HG02642 (cell line): Measurements from ENCODE around the gene CACNA1A.

Experiments
- ATAC-seq: cut with Tn5 transposase; IDR thresholded peaks from one replicate; pipeline ENCODE4 v1.9.1; 2021; ENCODE audit warnings: mild to moderate bottlenecking; ENCODE audit not compliant: unreplicated experiment, poor library complexity

Gene CACNA1A

DNA sequence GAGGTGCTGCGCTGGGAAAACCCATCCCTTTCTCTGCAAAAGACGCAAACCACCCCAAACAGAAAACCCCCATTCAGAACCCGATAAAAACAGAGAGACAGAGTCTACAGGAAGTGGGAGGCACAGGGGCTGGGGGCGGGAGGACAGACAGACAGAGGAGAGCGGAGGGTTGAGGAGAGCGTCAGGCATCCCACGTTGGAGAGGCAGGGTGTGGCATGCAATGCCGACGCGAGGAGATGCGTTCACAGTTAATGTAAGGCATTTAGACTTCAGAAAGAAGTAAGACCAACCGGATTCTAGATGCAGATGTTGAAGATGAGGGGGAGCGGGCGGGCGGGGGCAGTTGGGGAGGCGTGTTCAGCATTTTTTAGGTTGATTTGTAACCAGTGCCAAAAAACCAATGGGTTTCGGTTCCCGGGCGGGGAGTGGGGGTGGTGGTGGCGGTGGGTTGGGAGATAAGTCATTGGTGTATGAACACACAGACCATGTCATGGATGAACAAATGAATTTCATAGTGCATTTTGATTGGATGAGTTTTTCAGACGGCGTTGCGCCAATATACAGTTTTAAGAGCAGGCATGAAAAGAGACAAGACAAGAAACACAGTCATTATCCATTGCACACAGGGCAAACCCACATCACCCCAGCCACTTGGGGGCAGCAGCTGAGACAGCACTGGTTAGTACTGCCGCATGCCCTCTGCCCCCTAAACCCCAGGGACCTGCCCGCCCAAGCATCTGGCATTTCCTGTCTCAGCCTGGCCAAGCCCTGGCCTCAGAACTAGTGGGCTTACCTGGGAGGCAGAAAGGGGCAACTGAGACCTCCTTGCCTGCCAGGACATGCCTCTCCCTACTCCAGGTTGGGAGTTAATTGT is 264.8 kb downstream of the CACNA1A start:
- no peak for ATAC-seq

DNA sequence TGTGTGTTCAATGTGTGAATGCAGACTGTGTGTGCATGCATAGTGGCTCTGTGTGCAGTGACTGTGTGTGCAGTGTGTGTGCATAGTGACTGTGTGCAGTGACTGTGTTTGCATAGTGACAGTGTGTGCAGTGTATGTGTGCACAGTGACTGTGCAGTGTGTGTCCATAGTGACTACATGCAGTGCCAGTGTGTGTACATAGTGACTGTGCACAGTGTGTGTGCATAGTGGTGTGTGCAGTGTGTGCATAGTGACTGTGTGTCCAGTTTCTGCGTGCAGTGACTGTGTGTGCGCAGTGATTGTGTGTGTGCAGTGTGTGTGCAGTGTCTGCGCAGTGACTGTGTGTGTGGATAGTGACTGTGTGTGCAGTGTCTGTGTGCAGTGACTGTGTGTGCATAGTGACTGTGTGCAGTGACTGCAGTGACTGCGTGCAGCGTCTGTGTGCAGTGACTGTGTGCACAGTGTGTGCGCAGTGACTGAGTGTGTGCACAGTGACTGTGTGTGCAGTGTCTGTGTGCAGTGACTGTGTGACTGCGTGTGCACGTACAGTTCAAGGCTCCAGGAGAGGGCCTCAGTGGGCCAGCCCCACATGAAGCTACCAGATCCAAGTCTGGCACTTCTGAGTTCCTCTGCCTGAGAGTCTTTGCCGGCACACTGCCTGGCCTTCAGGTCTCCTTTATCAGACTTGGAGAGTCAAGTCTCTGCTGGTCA is 265.8 kb downstream of the CACNA1A start:
- no peak for ATAC-seq

DNA sequence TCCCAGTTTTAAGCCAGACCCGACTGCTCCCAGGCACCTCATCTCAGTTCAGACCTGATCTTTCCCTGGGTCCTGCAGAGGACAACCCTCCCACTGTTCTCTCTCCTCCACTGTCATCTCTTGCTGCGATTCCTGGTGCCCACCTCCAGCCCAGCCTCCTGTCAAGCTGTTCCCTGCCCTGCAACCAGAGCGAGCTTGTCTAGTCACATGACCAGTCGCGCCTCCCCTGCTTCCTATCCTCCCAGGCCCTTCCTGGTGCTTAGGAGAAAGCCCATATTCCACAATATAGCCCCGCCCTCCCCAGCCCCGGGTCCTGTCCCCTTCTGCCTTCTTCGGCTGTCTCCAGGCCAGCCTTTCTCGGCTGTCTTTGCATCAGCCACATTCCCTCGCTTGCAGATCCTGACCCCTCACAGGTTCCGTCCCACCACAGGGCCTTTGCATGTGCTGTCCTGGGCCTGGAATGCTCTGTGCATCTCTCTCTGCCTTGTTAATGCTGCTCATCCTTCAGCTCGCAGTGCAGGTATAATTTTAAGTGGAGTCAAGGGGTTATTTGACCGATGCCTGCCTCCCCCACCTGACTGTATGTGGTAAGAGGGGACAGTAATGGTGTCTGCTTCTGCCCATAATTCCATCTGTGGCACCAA is 267.3 kb downstream of the CACNA1A start:
- no peak for ATAC-seq

- ATAC-seq, result no peak
Observed at GRCh38 chr19:13234518-13234917, 271.8 kb downstream of the CACNA1A start.

DNA sequence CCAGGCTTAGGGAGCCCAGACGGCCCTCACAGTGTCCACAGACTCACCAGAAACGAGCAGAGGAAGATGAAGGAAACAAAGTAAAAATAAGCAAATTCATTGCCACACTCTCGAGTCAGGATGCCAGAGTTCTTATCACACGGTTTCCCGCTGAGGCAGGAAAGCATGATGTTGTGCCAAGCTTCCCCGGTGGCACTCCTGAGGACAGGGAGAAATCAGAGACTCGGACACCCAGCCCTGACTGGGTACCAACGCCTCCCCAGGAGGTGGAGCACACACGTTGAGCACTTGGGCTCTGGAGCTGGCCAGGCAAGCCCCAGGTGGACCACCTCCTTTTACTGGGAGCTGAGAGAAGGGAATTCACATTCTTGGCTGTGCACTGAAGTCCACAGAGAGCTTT is 274.6 kb downstream of the CACNA1A start:
- ATAC-seq, result no peak

DNA sequence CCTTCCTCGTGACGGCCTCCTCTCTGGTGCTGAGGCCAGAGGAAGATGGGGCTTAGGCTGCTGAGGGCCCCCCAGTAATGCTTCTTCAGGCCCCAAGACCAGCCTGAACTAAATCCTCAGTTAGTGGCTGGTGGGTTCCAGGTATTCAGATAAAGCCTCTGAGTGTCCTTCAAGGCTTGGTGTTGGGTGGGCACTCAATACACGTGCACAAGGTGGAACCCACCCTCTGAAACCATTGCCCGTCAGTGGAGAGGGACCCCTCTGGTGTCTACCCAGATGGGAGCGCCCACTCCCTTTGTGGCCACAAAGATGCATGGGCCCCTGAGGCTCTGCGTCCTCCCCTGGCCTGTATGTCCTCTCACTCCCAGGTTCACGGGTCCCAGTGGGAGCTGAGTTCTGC is 277.0 kb downstream of the CACNA1A start:
- ATAC-seq, result no peak

DNA sequence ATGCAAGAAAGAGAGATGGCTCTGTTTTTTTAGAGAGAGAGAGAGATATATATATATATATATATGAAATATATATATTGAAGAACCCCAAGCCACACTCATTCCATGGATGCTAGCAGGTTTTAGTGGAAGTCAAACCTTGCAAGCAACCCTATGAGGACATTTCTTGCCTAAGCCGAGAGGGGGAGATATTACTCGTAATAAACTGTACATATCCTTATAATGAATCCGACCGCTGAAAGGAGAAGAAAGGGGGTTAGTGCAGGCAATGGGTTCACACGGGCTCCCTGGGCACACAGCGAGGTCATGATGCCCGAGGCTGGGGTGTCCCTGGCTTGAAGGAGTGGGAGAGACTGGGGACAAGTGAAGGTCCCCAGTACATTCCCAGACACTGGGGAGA is 277.7 kb downstream of the CACNA1A start:
- no peak for ATAC-seq

- ATAC-seq, result no peak
Observed at GRCh38 chr19:13226983-13227382, 279.3 kb downstream of the CACNA1A start.

DNA sequence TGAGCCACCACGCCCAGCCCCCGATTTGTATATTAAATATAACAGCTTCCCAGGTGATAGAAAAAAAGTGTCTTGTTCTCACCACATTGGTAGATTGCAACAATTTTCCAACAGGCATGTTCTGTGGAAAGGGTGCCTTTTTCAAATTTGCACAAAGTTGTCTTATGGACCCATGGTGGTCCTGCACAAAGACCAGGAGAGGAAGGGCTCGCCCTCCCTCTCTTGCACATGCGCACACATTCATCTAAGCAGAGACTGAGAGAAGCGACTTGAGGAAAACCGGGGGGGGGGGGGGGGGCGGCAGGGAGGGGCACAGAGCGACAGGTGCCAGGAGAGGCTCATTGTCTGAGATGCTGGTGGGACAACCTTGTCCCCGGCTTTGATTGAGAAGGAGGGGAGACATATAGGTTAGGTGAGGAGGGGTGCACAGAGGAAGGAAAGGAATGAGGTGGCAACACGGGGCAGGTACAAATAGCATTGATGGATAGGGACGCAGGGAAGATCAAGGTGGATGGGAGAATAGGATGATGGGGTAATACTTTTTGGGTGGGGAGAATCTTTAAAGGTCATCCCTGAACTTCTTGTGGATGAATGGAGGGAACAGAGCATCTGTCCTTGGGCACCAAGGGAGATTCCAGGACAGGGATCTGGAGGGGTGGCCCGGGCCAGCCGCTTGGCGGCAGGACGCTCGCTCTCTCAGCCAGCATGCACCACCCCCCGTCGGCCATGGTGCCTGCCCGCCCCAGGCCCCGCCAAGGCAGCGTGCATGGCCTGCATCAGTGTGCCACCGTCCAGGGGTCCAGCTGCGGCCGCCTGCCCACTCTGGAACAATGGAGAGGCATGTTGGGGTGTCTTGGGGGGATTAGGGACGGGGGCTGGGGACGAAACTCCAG is 280.1 kb downstream of the CACNA1A start:
- no peak for ATAC-seq

DNA sequence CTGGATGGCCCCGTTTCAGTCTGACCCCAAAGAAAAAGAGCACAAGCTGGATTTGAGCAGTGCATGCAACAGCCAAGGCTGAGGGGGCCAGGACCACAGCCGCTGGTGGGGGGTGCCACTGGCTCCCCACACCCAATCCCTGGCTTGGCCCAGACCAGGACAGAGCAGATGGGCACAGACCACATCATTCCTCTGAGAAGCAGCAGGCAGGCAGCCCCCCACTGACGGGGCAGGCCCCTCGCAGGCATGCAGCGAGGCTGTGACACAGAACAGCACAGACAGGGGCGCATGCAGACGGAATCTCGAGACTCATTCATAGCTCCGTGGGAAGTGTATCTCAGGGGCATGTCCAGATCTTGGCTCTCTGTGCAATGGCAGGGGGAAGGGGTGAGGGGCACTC is 281.2 kb downstream of the CACNA1A start:
- ATAC-seq, result no peak

DNA sequence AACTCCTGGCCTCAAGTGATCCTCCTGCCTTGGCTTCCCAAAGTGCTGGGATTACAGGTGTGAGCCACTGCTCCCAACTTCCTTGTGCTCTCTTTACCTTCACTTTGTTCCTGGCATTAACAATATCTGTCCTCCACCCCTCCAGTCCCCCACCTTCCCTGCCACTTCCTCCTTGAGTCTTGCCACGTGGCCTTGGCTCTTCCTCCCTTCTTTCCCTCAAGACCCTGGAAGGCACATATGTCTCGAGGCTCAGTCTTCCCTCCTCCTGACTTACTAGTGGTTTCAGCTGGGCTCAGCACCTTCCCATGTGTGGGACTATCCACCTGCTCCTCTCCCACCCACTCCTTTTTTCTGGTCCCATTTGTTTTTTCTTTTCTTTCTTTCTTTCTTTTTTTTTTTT is 285.4 kb downstream of the CACNA1A start:
- no peak for ATAC-seq

DNA sequence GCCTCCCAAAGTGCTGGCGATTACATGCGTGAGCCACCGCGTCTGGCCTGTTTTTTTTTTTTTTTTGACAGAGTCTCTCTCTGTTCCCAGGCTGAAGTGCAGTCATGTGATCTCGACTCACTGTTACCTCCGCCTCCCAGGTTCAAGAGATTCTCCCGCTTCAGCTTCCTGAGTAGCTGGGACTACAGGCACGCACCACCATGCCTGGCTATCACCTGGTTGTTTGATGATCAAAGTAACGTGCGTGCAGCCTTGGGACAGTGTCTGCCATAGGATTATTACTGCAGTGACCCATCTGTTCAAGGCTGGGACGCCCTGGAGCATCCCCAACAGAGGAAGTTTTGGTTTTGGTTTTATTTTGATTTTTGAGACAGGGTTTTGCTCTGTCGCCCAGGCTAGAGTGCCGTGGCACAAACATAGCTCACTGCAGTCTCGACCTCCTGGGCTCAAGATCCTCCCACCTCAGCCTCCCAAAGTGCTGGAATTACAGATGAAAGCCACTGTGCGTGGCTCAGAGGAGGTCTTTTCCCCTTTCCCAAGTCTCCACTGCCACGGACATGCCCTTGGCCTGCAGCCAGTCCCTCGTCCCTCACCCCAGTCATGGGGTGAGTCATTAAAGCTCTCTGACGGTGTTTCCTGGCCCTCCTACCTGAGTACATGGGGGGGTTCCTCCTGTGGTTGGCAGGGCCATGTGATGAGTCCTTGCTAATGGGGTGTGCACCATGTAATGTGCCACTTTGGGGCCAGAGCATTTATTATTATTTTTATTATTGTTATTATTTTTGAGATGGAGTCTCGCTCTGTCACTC is 290.5 kb downstream of the CACNA1A start:
- no peak for ATAC-seq

DNA sequence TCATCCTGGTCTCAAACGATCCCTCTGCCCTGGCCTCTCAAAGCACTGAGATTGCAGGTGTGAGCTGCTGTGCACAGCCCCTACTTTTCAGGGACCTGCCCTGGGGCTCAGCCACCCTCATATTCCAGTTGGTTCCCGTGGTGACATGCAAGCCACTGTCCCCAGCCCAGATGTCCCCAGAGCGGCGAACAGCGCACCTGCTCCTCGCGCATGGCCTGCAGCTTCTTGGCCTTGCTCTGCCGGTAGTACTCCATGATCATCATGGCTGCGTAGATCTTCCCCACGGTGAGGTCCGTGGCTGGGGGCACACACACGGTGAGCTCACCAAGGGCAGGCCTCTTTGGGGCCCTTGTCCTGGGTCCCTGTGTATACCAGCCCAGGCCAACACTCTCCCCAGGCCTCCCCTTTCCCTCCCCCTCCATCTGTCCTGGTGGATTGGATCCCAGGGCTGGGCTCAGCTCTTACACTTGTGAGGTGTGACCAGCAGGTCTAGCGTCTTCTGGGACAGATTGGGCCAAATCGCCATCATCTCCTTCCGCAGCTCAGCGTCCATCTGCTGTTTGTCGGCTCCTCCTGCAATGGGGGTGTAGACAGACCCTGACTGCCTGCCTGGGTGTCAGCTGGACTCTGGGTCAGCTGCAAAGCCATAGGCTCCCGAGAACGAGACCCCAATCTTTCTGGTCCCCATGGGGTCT is 292.1 kb downstream of the CACNA1A start:
- ATAC-seq, result no peak

DNA sequence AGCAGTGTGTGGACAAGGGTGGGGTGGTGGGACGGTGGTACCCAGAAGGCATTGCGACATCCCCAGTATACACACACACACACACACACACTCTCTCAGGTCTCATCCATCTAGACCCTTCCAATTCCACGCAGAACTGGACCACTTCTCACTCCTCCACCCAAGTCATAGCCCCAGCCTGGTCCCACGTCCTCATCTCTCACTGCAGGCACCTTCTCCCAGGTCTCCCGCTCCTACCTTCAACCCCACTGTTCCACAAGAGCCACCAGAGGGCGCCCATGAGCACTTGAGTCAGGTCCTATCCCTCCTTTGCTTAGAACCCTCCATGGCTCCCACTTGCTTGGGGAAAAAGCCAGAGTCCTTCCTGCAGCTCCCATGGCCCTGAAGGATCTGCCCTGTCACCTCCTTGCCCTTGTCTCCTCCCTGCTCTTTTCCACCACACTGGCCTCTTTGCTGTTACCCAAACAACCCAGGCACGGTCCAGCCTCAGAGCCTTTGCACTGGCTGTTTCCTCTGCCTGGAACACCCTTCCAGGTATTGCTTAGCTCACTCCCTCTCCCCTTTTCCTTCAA is 293.4 kb downstream of the CACNA1A start:
- ATAC-seq, result no peak

DNA sequence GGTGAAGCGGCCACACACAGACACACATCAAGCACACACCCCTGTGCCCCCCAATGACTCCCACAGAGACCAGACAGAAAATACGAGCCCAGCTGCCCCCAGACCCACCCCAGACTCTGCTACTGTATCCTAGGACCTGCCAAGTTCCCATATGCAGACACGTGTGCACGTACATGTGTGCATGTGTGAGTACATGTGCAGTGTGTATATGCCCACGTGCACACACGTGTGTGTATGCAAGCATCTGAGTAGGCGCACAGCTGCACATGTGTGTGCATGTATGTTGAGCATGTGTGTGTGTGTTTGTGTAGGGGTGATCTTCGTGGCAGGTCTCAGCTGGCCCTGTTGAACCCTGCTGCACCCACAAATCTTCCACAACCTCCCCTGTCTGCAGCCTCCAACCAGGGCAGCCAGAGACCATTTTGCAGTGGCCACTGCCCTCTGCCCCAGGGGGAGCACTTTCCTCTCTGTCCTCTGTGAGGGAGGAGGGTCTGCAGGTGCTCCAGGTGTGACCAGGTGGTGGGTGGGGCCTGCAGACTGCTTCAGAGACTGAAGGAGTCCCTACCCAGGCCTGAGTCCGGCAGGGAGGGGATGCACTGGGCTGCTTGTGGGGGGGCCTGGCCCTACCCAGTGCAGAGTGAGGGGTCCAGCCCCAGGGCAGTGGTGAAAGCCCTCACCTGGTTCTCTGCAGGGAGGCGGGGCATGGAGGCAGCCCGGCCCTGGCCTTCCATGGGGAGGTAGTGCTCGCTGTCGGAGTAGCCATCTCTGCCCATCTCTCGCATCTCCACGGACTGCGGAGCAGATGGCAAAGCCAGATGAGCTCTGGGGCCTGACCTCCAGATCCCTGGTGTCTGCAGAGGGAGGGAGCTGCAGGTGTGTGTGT is 294.6 kb downstream of the CACNA1A start:
- ATAC-seq, result no peak

DNA sequence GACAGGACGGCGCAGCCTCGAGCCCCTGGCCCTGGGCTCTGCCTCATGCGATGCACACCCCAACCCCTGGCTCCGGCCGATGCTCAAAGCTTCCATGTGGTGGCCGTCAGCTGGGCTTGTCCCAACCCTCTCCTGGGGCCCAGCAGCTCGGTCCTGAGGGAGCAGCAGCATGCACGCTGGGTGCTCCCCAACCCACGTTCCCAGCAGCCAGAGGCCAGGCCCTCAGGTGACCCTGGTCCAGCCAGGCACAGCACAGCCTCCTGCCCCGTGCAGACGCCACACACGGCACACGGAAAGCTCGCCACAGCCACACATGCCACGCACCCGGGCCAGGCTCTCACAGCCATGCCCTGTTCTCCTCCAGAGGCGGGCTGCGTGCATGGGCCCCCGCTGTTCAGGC is 295.3 kb downstream of the CACNA1A start:
- no peak for ATAC-seq

GRCh38 chr19:13210339-13210775 is 295.9 kb downstream of the CACNA1A start:
- no peak for ATAC-seq
